Testis (tissue), 3 donors: ENCODE data around the gene LRMDA. TPM values are rescaled to one million over a fixed set of nuclear protein-coding genes. Genes with fewer than 3 reads are reported as not detected.

Experiments used
- DNase-seq: peaks from one replicate; pipeline ENCODE4 v3.0.0-alpha.2; 2019
- H3K27ac ChIP-seq, 2 donors: fragments of 200-600 bp; sonication (generic); one replicate each; pipeline ENCODE4 v1.5.1; 2019
- H3K27me3 ChIP-seq: fragments of 200-600 bp; sonication (generic); one replicate; pipeline ENCODE4 v1.5.1; 2019
- H3K36me3 ChIP-seq: fragments of 200-600 bp; sonication (generic); one replicate; pipeline ENCODE4 v1.5.1; 2017; ENCODE audit warnings: low read depth; ENCODE audit errors: missing control alignments
- H3K4me1 ChIP-seq: fragments of 200-600 bp; sonication (generic); one replicate; pipeline ENCODE4 v1.5.1; 2019
- H3K4me3 ChIP-seq, 2 donors: fragments of 200-600 bp; sonication (generic); one replicate each; pipeline ENCODE4 v1.5.1; 2017 to 2019
- H3K9me3 ChIP-seq: fragments of 200-600 bp; sonication (generic); one replicate; pipeline ENCODE4 v1.5.1; 2017
- CTCF ChIP-seq, 3 experiments: fragments of 450-650 bp in 2 of 3; fragments of 200-600 bp in 1 of 3; sonication (generic) in 1 of 3; IDR thresholded peaks; one replicate each; pipeline ENCODE4 v1.5.1; 2016 to 2019; ENCODE audit warnings: antibody characterized with exemption in 3 of 3, mild to moderate bottlenecking in 2 of 3, moderate library complexity in 1 of 3
- POLR2A ChIP-seq: fragments of 450-650 bp; IDR thresholded peaks from one replicate; pipeline ENCODE4 v1.6.1; 2017; ENCODE audit warnings: antibody characterized with exemption, mild to moderate bottlenecking, moderate library complexity
- WGBS, 2 donors: methylation state at CpG; one replicate each; pipeline ENCODE4 v1.1.5; 2018; 5-methylcytosine and 5-hydroxymethylcytosine counted together
- intact Hi-C: fragments of 100-400 bp; cut with DNase I; formaldehyde crosslinking; loops from one replicate; pipeline ENCODE4 v1.15.1; 2023; ENCODE audit warnings: low total_unique reads
- polyA plus RNA-seq: library from polyadenylated mRNA; stranded (reverse); fragments of 350-450 nt; fragmentation: Illumina TruSeq; extraction: RNeasy Lipid Tissue Mini Kit (QIAGEN cat#74804); gene quantifications from one replicate; pipeline ENCODE4 v1.2.3, GENCODE V29; 2014; ENCODE audit warnings: low read depth, low replicate concordance; ENCODE audit not compliant: insufficient read depth
- total RNA-seq, 2 donors: library from RNA; depleted of rRNA; stranded (reverse); fragments of >200 nt; gene quantifications; one replicate each; pipeline ENCODE4 v1.2.3, GENCODE V29; 2016

LRMDA gene
- total and polyA plus RNA-seq, 3 donors from 2014 or later: 7.6 to 13.8 (median 10.6) TPM

GRCh38 chr10:76336213-76336963 lies 905.0 kb downstream of the LRMDA start:
- Histone ChIP-seq H3K27ac (peak overlapping the region in 1 of 2 donors; percentile 55), H3K4me1 (peaks cover 26% of the 10 kb centered on the region), H3K27me3 (no peaks in the 10 kb centered on the region), H3K36me3 (no peaks in the 10 kb centered on the region), H3K9me3 (no peaks in the 10 kb centered on the region), H3K4me3 (no peak overlapping the region)
- no peak for TF ChIP-seq POLR2A
- TF ChIP-seq CTCF (IDR thresholded peaks at IDR 0.05): no peak
- intact Hi-C loops: loop anchor here (10.0 kb wide), 1 partner anchor 58 kb away; no protein-coding TSS in a partner anchor
- DNase-seq: peak; percentile 48
- 33 to 42% methylated on average over 1 of the region's 1 CpG for WGBS, 2 donors

GRCh38 chr10:76337641-76338040 lies 906.2 kb downstream of the LRMDA start:
- H3K4me1 ChIP-seq: peaks cover 26% of the 10 kb centered on the region
- no peak for TF ChIP-seq CTCF (IDR thresholded peaks at IDR 0.05)
- no peak for TF ChIP-seq POLR2A
- intact Hi-C loops: loop anchor here (10.0 kb wide), 1 partner anchor 57 kb away; no protein-coding TSS in a partner anchor
- H3K27ac ChIP-seq: peak overlapping the region in 1 of 2 donors; percentile 55
- no peaks in the 10 kb centered on the region for H3K27me3 ChIP-seq
- no peaks in the 10 kb centered on the region for H3K9me3 ChIP-seq
- DNase-seq: no peak
- no peaks in the 10 kb centered on the region for H3K36me3 ChIP-seq
- no peak overlapping the region for H3K4me3 ChIP-seq
- WGBS, 2 donors: 52 to 63% methylated on average over 1 of the region's 1 CpG

- H3K36me3 ChIP-seq: no peaks in the 10 kb centered on the region
- no peaks in the 10 kb centered on the region for H3K9me3 ChIP-seq
- H3K27ac ChIP-seq: no peak overlapping the region
- no peaks in the 10 kb centered on the region for H3K27me3 ChIP-seq
- no peak overlapping the region for H3K4me3 ChIP-seq
- TF ChIP-seq CTCF (IDR thresholded peaks at IDR 0.05) (no peak), POLR2A (no peak)
- intact Hi-C loops: loop anchor here (10.0 kb wide), 1 partner anchor 57 kb away; no protein-coding TSS in a partner anchor
- H3K4me1 ChIP-seq: peaks cover 26% of the 10 kb centered on the region
- DNase-seq: no peak
- 92 to 93% methylated on average over 2 of the region's 2 CpGs for WGBS, 2 donors
Observed at GRCh38 chr10:76338187-76338586, 906.8 kb downstream of the LRMDA start.

GRCh38 chr10:76341740-76342139 lies 910.3 kb downstream of the LRMDA start:
- Histone ChIP-seq H3K9me3 (no peaks in the 10 kb centered on the region), H3K4me1 (peaks cover 6% of the 10 kb centered on the region), H3K27ac (no peak overlapping the region), H3K4me3 (no peak overlapping the region), H3K36me3 (no peaks in the 10 kb centered on the region), H3K27me3 (no peaks in the 10 kb centered on the region)
- DNase-seq: no peak
- intact Hi-C loops: no loop called here
- 89 to 98% methylated on average over 2 of the region's 2 CpGs for WGBS, 2 donors
- no peak for TF ChIP-seq CTCF (IDR thresholded peaks at IDR 0.05)
- TF ChIP-seq POLR2A: no peak

- Histone ChIP-seq H3K9me3 (no peaks in the 10 kb centered on the region), H3K4me1 (no peaks in the 10 kb centered on the region), H3K4me3 (no peak overlapping the region), H3K36me3 (no peaks in the 10 kb centered on the region), H3K27me3 (no peaks in the 10 kb centered on the region), H3K27ac (no peak overlapping the region)
- intact Hi-C loops: no loop called here
- no peak for TF ChIP-seq CTCF (IDR thresholded peaks at IDR 0.05)
- TF ChIP-seq POLR2A: no peak
- DNase-seq: no peak
Observed at GRCh38 chr10:76342996-76343395, 911.6 kb downstream of the LRMDA start.
